Neuron (in vitro differentiated cells): ENCODE data around the gene GAK.

ENCODE experiments used
- H2AFZ ChIP-seq: one replicate; pipeline ENCODE4 v1.6.1; 2013; ENCODE audit warnings: low read depth, mild to moderate bottlenecking, inconsistent platforms, low read length, moderate library complexity
- H3K27me3 ChIP-seq: one replicate; pipeline ENCODE4 v1.6.1; 2013; ENCODE audit warnings: low read length; ENCODE audit not compliant: insufficient read depth
- H3K36me3 ChIP-seq: one replicate; pipeline ENCODE4 v1.6.1; 2013; ENCODE audit warnings: low read length; ENCODE audit not compliant: insufficient read depth
- H3K4me1 ChIP-seq: one replicate; pipeline ENCODE4 v1.6.1; 2013; ENCODE audit warnings: low read length; ENCODE audit not compliant: insufficient read depth
- H3K4me3 ChIP-seq: 2 replicates; pipeline ENCODE4 v1.5.1; 2013; ENCODE audit warnings: mild to moderate bottlenecking, low read length, moderate library complexity
- H3K9me3 ChIP-seq: one replicate; pipeline ENCODE4 v1.6.1; 2013; ENCODE audit warnings: low read length

GAK gene

DNA sequence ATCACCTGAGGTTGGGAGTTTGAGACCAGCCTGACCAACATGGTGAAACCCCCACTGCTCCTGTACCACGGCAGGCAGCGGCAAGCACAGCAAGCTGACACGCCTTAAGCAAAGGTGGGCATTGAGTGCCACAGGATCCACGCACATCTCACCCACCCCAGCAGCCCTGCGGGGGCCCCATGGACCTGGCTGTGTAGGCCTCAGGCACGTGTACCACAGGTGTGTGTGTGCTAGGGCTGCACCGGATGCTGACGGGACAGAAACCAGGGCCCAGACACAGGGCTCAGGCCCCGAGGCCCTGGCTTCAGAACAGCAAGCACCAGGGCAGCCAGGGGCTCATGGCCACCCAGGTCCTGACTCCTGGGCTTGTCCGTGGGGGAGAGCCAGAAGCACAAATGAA, 46.8 kb downstream of the GAK start:
- H3K36me3 ChIP-seq: peaks cover 51% of the 10 kb centered on the region
- H3K4me3 ChIP-seq: no peak overlapping the region
- H3K9me3 ChIP-seq: no peaks in the 10 kb centered on the region
- no peaks in the 10 kb centered on the region for H3K4me1 ChIP-seq
- no peak overlapping the region for H2AFZ ChIP-seq
- H3K27me3 ChIP-seq: no peaks in the 10 kb centered on the region

- H3K27me3 ChIP-seq: no peaks in the 10 kb centered on the region
- no peak overlapping the region for H3K4me3 ChIP-seq
- H3K4me1 ChIP-seq: no peaks in the 10 kb centered on the region
- H3K9me3 ChIP-seq: no peaks in the 10 kb centered on the region
- no peak overlapping the region for H2AFZ ChIP-seq
- peaks cover 56% of the 10 kb centered on the region for H3K36me3 ChIP-seq
Observed at GRCh38 chr4:884896-885295, 47.2 kb downstream of the GAK start.

DNA sequence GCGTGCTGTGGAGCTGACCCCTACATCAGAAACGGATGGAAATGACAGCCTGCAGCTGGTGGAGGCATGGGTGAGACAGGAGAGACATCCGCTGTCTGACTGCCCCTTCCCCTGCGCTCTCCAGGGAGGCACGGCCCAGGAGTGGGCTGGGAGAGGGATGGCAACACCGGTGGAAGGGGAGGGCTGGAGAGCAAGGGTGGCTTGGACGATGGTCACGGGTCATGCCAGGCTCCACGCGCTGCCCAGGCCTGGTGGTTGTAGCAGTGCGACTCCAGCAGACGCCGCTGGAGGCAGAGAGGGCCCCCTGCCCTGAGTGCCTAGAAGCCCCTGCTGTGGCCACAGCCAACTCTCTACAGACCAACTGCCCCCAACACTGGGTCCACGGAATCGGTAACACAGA, 47.9 kb downstream of the GAK start:
- H2AFZ ChIP-seq: no peak overlapping the region
- peaks cover 61% of the 10 kb centered on the region for H3K36me3 ChIP-seq
- no peaks in the 10 kb centered on the region for H3K9me3 ChIP-seq
- no peak overlapping the region for H3K4me3 ChIP-seq
- H3K27me3 ChIP-seq: no peaks in the 10 kb centered on the region
- H3K4me1 ChIP-seq: no peaks in the 10 kb centered on the region

DNA sequence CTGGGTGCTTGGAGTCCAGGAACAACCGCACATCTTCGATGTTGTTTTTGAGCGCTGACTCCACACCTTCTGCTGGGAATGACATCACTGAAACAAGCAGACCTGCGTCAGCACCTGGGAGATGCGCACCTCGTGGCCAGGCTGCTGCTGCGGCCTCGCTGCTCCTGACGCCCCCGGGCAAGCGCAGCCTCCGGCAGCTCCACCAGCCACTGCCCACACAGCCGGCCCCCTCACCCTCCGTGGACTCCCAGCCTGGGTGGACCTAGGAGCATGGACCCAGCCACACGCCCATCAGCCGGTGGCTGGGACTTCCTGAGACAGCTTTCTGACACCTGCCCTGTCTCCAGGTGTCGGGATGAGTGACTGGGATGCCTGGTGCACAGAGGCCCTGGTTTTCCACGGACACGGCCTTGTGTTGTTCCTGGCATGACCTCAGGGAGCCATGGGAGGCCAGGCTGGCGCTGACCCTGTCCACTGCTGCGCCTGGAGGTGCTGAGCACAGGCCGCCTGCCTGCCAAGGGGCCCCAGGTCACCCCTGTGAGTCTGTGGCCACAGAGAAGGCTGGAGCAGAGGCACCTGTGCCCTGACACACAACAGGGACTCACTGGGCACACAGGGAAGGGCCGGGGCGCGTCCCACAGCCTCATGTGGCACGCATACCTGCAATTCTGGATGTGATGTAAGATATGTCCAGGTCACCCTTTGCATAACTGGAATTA, 48.6 kb downstream of the GAK start:
- Histone ChIP-seq H3K9me3 (no peaks in the 10 kb centered on the region), H3K4me3 (no peak overlapping the region), H3K4me1 (no peaks in the 10 kb centered on the region), H2AFZ (no peak overlapping the region), H3K27me3 (no peaks in the 10 kb centered on the region), H3K36me3 (peaks cover 63% of the 10 kb centered on the region)

- Histone ChIP-seq H3K4me3 (no peak overlapping the region), H3K27me3 (no peaks in the 10 kb centered on the region), H3K9me3 (no peaks in the 10 kb centered on the region), H3K4me1 (no peaks in the 10 kb centered on the region), H3K36me3 (peaks cover 60% of the 10 kb centered on the region), H2AFZ (no peak overlapping the region)
Observed at GRCh38 chr4:882646-883045, 49.5 kb downstream of the GAK start.

- H3K4me1 ChIP-seq: no peaks in the 10 kb centered on the region
- no peak overlapping the region for H3K4me3 ChIP-seq
- no peaks in the 10 kb centered on the region for H3K27me3 ChIP-seq
- no peaks in the 10 kb centered on the region for H3K9me3 ChIP-seq
- peaks cover 68% of the 10 kb centered on the region for H3K36me3 ChIP-seq
- H2AFZ ChIP-seq: no peak overlapping the region
Observed at GRCh38 chr4:881709-882108, 50.4 kb downstream of the GAK start.

DNA sequence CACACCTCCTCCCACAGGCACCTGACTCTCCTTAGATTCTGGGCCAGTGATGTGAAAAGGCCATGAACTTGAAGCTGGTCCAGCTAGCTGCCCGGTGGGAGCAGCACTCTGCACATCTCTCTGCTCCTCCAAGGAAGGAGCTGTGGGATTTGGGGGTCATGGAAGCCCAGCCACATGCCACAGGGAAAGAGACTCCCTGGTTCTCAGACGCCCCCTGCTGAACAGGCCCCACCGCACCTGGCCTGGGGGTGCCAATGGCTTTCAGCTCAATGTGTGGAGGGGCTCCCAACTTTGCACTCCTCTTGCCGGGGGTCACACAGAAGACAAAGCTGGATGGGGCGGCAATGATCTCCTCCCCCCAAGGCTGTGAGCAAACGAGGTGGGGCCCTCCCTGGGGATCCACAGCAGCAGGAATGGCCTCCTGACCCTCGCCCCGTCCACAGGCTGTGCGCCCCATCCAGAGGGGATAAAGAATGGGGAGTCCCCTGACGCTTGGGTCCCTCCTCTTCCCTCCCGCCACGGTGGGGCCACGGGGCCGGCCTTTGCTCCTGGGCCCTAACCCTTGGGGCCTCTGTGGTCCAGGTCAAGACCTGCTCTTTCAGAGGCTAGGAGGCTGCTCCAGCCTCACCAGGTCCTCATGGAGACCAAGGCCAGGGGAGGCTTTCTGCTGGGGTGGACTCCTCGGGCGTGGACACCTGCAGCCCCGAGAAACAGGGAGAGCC, 51.3 kb downstream of the GAK start:
- Histone ChIP-seq H3K4me1 (no peaks in the 10 kb centered on the region), H3K27me3 (no peaks in the 10 kb centered on the region), H3K4me3 (no peak overlapping the region), H3K36me3 (peaks cover 68% of the 10 kb centered on the region), H3K9me3 (no peaks in the 10 kb centered on the region), H2AFZ (no peak overlapping the region)

GRCh38 chr4:879729-880077, 52.4 kb downstream of the GAK start:
- Histone ChIP-seq H3K9me3 (no peaks in the 10 kb centered on the region), H3K36me3 (peaks cover 76% of the 10 kb centered on the region), H3K4me1 (no peaks in the 10 kb centered on the region), H3K27me3 (no peaks in the 10 kb centered on the region), H3K4me3 (no peak overlapping the region), H2AFZ (no peak overlapping the region)

- Histone ChIP-seq H3K9me3 (no peaks in the 10 kb centered on the region), H3K27me3 (no peaks in the 10 kb centered on the region), H3K4me1 (no peaks in the 10 kb centered on the region), H3K4me3 (no peak overlapping the region), H3K36me3 (peaks cover 80% of the 10 kb centered on the region), H2AFZ (no peak overlapping the region)
Observed at GRCh38 chr4:878796-879728, 53.1 kb downstream of the GAK start.

DNA sequence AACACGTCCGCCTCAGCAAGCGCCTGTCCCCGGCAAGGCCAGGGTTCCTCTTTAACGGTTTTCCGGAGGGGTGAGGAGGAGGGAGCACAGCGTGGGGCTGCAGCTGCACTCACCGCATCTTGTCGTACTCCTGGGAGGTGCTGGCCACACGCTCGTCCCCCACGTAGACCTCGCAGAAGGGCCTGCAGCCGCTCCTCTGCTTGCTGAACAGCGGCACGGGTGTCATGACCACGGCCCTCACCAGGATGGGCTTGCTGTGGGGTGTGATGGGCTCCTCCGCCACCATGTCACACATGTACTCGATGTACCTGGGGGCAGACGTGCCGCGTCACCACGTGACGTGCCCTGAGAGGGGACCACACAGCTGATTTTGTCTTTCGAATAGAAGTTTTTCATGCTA, 54.6 kb downstream of the GAK start:
- Histone ChIP-seq H2AFZ (no peak overlapping the region), H3K36me3 (peaks cover 86% of the 10 kb centered on the region), H3K27me3 (no peaks in the 10 kb centered on the region), H3K4me1 (no peaks in the 10 kb centered on the region), H3K9me3 (no peaks in the 10 kb centered on the region), H3K4me3 (no peak overlapping the region)

- Histone ChIP-seq H3K27me3 (no peaks in the 10 kb centered on the region), H2AFZ (no peak overlapping the region), H3K4me3 (no peak overlapping the region), H3K36me3 (peaks cover 87% of the 10 kb centered on the region), H3K9me3 (no peaks in the 10 kb centered on the region), H3K4me1 (no peaks in the 10 kb centered on the region)
Observed at GRCh38 chr4:876780-877179, 55.3 kb downstream of the GAK start.

DNA sequence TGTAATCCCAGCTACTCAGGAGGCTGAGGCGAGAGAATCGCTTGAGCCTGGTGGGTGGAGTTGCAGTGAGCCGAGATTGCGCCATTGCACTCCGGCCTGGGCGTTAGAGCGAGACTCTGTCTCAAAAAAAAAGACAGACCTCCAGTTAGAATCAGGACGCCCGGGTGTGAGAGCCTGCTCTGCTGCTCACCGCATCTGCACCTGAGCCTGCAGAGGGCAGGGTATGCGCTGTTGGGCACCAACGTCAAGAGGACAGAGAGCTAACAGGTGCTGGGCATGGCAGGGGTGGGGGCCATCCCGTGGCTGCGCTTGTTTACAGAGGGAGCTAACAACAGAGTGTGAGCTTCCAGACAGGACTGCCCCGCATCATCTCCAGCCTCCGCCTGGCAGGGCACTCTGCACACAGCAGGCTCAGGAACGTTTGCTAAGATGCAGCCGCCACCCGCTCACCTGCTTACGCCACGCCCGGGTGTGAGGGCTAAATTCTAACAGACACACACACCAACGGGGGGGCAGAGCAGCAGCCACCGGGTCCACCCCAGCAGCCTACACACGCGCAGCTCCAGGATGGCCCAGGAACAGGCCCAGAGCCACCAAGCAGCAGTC, 56.2 kb downstream of the GAK start:
- no peaks in the 10 kb centered on the region for H3K4me1 ChIP-seq
- H3K4me3 ChIP-seq: no peak overlapping the region
- H3K36me3 ChIP-seq: peaks cover 83% of the 10 kb centered on the region

More for the DNA sequence above, 56.2 kb downstream of the GAK start:
- no peak overlapping the region for H2AFZ ChIP-seq
- H3K9me3 ChIP-seq: no peaks in the 10 kb centered on the region
- no peaks in the 10 kb centered on the region for H3K27me3 ChIP-seq
